ENCODE measurements around the gene SMARCA2.
"Not testable (repeated sequence)": the region's sequence is repeated elsewhere in the genome, so short reads cannot be mapped to it uniquely, and the experiment has no call there.

Gene SMARCA2

DNA sequence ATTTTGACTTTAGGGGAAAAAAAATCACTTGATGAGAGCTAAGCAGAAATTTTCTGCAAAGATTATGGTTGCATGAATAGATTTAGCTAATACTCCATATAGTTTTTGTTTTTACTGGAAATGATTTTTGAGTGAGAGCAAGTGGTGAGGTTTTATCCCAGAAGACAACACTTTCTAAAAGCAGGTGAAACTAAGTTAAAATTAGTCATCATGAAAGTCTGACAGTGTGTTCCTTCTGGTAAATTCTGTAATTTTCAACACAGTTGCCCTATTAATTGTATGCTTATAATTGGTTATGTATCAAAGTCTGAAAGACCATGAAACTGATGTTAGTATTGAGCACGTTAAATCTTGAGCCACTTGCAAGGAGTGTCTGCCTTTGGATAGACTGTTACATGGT lies 91.5 kb downstream of the SMARCA2 start:
- DNase-seq = no peak

DNA sequence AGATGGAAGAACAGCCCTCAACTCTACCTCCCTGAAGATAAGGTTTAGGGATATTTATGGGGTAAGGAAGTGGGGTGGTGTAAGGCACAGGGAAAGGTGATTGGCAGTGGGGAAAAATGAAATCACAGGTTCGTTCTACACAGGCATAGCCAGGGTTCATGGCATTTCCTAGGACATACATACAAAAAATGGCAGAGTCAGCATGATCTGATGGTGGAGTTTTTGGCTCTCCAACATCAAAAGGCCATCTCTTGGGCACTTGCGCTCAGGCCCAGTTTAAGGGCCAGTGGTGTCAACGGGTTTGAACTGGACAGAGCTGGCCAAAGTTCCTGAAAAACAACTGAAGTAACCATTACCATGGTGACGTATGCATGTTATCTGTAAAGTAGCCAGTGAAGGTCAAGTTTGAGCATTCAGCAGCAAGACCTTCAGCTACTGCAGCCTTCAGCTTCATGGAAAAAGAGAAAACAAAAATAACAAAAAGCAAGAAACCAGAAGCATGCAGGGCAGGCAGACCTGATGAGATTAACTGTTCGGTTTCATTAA lies 92.8 kb downstream of the SMARCA2 start:
- no peak for DNase-seq

GRCh38 chr9:2109069-2109650 lies 94.0 kb downstream of the SMARCA2 start:
- no peak for DNase-seq

DNA sequence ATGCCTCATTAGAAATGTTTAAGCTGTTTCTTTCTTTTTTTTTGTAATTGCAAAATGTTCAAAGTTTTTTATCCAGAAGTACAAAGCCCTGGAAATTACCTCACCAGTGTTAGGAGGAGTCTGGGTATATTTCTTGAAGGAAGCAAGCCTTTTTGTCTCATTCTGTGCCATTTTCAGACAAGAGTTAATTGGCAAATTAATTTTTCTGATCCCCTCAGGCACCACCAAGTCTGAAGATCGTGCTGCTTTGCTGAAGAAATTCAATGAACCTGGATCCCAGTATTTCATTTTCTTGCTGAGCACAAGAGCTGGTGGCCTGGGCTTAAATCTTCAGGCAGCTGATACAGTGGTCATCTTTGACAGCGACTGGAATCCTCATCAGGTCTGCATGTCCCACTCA lies 94.9 kb downstream of the SMARCA2 start:
- no peak for DNase-seq

GRCh38 chr9:2116073-2116472 lies 100.9 kb downstream of the SMARCA2 start:
- DNase-seq = no peak

GRCh38 chr9:2117527-2117926 lies 102.4 kb downstream of the SMARCA2 start:
- no peak for DNase-seq

DNA sequence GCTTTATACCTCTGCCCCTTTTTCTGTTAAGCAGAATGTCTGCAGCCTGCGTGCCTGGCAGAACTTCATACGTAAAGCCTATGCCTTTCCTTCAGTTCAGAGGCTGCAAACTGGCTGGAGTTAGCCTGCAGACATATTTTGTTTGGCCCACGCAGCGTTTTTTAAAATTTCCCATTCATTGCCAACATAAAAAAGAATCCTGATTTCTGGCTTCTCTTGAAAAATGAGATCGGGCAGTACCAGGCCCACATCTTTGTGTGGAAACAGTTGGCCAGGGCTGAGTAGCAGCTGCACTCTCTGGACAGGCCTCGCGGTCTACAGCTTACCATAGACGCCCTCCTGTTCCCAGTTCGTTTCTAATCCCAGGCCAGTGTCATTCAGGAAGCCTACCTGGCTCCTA lies 104.4 kb downstream of the SMARCA2 start:
- no peak for DNase-seq

- no peak for DNase-seq
Observed at GRCh38 chr9:2120926-2121689, 106.0 kb downstream of the SMARCA2 start.

DNA sequence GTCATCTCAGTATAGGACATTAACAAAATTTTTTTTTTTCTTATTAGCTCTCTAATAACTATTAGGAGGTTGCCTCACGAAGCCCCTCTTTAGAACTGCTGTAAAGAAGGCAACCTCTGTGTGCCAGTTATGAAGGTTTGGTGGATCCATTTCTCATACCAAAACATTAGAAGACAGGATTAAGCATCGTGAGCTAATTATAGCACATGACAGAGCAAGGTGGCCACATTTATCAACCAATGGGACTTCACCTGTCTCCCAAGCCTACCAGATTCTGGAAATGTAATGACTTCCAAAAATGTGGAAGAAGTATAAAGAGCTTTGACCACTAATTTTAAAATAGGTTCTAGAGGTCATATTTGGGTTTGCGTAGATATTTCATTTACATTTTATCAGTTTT lies 107.2 kb downstream of the SMARCA2 start:
- no peak for DNase-seq

DNA sequence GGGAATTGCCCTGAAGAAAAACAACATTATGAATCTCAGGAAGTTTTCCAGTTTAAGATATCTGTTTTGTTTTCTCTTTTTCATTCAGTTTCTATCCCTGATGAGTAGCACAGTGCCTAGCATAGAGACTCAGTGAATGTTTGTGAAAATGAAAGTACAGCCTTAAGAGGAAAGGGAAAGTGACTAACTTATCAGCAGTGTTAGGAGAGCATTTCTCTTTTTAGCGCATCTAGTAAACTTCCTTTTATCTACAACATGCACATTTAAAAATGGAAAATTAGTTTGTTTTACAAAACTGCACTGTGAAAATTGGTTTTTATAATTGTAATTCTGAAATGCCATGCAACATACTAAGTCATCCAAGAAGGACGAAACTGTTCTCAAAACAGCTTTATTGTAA lies 110.8 kb downstream of the SMARCA2 start:
- no peak for DNase-seq

DNA sequence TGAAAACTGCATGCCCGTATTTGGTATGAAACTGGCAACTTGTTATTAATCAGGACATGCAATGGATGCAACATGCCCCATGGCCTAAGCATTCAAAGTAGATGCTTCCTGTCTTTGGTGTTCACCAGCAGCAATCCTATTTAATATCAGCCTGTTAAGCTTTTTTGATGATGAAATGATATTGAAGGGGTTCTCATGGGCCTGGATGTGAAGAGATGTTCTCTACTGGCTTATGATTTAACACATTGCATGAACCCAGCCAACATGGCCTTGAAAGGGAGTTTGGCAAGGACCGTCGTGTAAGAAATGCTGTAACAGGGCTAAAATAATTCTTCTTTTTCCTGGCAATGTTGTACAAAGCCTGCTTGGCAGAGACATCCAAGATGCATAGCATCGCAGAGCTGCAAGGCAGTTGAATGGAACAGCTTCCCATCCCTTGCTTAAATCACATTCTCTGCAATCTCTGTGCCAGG lies 111.2 kb downstream of the SMARCA2 start:
- no peak for DNase-seq

DNA sequence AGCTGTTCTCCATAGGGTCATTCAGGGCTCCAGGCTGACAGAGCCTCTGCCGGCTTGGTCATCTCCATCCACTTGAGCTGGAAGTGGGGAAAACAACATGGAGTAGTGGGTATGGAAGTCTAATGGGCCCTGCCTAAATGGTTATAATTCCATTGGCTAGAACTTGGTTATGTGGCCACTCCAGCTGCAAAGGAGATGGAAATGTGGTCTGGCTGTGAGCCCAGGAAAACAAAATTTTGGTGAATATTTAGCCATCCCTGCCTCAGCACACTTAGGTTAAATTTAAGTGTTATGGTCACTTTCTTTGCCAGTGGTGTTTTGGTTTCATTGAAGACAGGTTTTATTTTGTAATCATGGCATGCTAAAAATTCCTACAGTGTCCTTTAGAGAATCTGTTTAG lies 112.3 kb downstream of the SMARCA2 start:
- no peak for DNase-seq

DNA sequence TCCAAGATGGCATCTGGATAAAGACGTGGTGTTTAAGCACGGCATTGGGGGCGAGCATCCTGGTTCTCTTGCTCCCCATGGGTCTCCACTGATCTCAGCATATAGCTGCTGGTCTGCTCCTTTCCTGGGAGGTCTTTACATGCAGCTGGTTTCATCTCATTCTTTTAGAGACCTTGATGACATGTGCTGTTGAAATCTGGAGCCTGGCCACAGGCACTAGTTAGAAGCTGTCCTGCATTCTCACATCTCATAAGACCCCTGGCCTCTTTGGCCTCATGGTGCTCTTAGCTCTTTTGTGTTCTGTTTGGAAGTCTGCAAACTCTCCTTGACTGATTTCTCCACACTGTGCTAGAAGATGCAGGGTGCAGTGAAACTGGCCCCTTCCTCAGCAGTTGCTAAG lies 113.0 kb downstream of the SMARCA2 start:
- no peak for DNase-seq

GRCh38 chr9:2128618-2129017 lies 113.5 kb downstream of the SMARCA2 start:
- DNase-seq = no peak

GRCh38 chr9:2130941-2131340 lies 115.8 kb downstream of the SMARCA2 start:
- DNase-seq = no peak

DNA sequence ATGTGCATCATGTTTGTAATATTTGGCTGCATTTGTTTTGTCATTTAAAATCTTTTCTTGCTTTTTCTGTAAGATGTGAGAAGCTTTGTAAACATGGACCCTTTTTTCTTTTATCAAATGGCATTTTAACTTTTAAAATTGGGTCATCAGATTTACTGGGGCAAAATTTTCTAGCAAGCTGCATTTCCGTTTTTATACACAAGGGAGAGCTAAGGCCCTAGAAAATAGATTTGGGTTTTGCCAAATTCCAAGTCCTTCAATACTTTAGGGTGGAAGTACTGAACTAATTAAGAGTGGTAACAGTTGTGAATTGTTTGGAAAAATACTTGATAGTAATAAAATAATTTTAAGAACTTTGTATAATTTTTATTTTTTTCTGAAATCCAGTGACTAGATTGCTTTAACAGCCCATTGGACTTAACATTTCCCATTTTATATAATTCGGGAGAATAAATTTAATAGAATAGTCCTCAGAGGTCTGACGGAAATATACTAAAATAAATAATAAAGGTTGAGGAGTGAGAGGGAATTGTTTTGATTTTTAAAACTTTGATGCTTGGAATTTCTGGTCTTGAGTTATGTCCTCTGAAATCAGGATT lies 117.4 kb downstream of the SMARCA2 start:
- DNase-seq = no peak

GRCh38 chr9:2134391-2134790 lies 119.2 kb downstream of the SMARCA2 start:
- DNase-seq = no peak

GRCh38 chr9:2138646-2139045 lies 123.5 kb downstream of the SMARCA2 start:
- DNase-seq = no peak

- DNase-seq = no peak
Observed at GRCh38 chr9:2140600-2141223, 125.6 kb downstream of the SMARCA2 start.

DNA sequence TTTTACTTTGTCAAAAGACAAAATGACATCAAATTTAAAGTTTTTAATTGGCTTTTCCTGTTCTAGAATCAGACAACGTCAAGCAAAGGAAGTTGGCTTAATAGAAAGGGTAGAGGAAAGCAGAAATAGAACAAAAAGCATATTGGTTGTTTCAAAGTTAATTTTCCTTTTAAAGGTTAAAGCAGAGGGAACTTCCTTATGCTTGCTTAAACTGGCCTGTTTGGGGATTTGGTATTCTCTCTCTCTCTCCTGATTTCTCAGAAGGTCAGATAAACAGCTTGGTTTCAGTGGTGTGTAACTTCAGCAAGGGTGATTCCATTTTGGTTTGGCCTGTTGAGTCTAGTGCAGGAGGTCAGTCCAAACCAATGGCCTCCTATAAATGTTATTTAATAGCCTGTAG lies 127.1 kb downstream of the SMARCA2 start:
- no peak for DNase-seq

GRCh38 chr9:2144619-2145018 lies 129.5 kb downstream of the SMARCA2 start:
- no peak for DNase-seq

GRCh38 chr9:2145746-2146145 lies 130.6 kb downstream of the SMARCA2 start:
- no peak for DNase-seq

- DNase-seq = not testable (repeated sequence)
Observed at GRCh38 chr9:2146700-2147099, 131.6 kb downstream of the SMARCA2 start.

DNA sequence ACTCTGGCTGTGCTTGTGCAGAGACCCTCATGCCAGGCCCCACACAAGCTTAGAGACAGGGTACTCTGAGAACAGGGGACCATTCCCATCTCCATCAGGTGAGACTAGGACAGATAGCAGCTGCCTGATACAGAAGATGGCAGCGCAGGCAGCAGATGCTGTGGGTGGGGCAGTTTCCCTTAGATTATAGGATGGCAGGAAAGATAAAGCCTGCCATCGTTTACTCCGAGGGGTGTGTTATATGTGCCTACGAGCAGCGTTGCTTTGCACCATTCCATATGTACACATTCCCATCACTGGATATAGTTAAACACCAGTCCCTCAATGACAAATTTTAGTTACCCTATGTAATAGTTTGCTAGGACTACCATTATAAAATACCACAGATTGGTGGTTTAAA lies 135.2 kb downstream of the SMARCA2 start:
- DNase-seq = no peak

Measured in T1000 (cell line).